DMS 273 (cell line): Measurements from ENCODE around the gene OR9A4.

ENCODE experiments used
- DNase-seq: peaks from one replicate; lab custom pipeline; 2025; ENCODE audit not compliant: unreplicated experiment; lab: John Stamatoyannopoulos, UW

The OR9A4 gene

GRCh38 chr7:141946796-141947195, 30.6 kb downstream of the OR9A4 start, which contains the start of gene CLEC5A:
Gene CLEC5A (minus strand): TSS chr7:141946974. CDS start chr7:141946292, 682 bp downstream.
- DNase-seq: no peak

- no peak for DNase-seq
Measured at GRCh38 chr7:141949021-141949420, 32.8 kb downstream of the OR9A4 start.

GRCh38 chr7:141949451-141949850, 33.3 kb downstream of the OR9A4 start:
- DNase-seq: no peak

- DNase-seq: no peak
Measured at GRCh38 chr7:141949911-141950310, 33.7 kb downstream of the OR9A4 start.

GRCh38 chr7:141950806-141951205, 34.6 kb downstream of the OR9A4 start:
- no peak for DNase-seq

- DNase-seq: no peak
Measured at GRCh38 chr7:141952461-141952860, 36.3 kb downstream of the OR9A4 start.

- DNase-seq: no peak
Measured at GRCh38 chr7:141954334-141954733, 38.1 kb downstream of the OR9A4 start.

GRCh38 chr7:141956084-141956483, 39.9 kb downstream of the OR9A4 start:
- DNase-seq: no peak

- no peak for DNase-seq
Measured at GRCh38 chr7:141960687-141961422, 44.7 kb downstream of the OR9A4 start.
